IPS-15b (cell line): ENCODE data around the gene BAHCC1.

Source experiments
- H3K27me3 ChIP-seq: one replicate; pipeline ENCODE4 v1.6.1; 2013; ENCODE audit warnings: low read length; ENCODE audit not compliant: control insufficient read depth, insufficient read depth
- H3K36me3 ChIP-seq: one replicate; pipeline ENCODE4 v1.6.1; 2013; ENCODE audit warnings: low read length; ENCODE audit not compliant: control insufficient read depth, insufficient read depth
- H3K4me1 ChIP-seq: one replicate; pipeline ENCODE4 v1.6.1; 2013; ENCODE audit warnings: mild to moderate bottlenecking, low read length; ENCODE audit not compliant: control insufficient read depth, insufficient read depth
- H3K4me3 ChIP-seq: one replicate; pipeline ENCODE4 v1.5.1; 2013; ENCODE audit warnings: low read depth, low read length
- H3K9ac ChIP-seq: one replicate; pipeline ENCODE4 v1.6.1; 2013; ENCODE audit warnings: low read depth, mild to moderate bottlenecking, low read length
- H3K9me3 ChIP-seq: one replicate; pipeline ENCODE4 v1.6.1; 2013; ENCODE audit warnings: mild to moderate bottlenecking, low read length; ENCODE audit not compliant: control insufficient read depth, insufficient read depth

The BAHCC1 gene

DNA sequence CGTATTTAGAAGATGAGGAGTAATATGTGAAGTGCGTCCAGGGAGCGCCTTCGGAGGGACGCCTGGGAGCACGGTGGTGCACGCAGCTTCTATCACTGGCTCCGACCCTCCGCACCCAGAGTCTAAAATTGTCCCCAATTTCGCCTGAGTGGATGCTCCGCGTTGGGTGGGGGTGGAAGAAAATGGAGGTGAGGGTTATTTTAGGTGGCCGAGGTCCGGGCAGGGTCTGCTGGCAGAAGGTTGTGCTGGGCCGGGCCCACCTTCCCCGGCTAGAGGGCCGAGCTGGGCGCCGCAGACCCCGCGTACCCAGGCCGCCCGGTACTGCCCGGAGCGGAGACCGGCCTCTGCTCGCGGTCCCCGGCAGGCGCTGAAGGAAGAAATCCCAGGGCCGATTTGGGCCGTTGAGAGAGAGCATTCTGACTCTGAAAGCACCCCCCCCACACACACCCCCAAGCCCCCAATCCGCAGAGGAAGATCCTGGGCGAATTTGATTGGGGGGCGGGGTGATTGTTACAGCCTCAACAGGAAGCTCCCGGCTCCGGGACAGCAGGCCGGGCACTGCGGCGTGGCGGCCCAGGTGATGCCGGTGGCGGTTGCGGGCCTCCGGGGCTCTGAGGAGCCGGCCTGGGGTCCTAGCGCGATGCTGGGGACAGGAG, 3.0 kb downstream of the BAHCC1 start:
- Histone ChIP-seq H3K36me3 (no peaks in the 10 kb centered on the region), H3K9ac (no peak overlapping the region), H3K9me3 (no peaks in the 10 kb centered on the region), H3K4me3 (peak overlapping the region; percentile 28), H3K4me1 (peaks cover 4% of the 10 kb centered on the region), H3K27me3 (peaks cover 53% of the 10 kb centered on the region)

DNA sequence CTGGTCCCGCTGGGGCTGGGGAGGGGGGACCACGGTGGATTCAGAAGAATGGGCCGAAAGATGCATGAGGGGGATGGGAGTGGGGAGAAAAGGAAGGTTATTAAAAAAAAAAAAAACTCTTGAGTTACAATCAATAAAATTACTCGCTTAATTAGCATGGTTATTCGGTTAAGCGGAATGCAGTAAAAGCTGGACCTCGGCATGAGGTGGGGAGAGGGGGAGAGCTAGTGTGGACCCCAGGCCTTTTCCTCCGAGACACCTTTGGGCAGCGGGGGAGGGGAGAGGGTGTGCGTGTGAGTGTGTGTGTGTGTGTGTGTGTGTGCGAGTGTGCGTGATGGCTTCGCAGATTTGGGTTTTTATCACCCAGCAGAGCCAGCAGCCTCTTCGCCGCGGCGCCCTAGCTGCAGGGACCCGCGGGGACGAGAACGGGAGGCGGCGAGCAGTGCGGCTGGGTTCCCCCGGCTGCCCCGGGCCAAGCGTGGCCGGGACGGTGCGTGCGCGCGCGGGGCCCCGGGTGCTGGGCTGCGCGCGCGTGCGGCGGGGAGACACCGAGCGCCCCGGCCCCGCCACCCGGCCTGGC, 3.7 kb downstream of the BAHCC1 start:
- Histone ChIP-seq H3K4me3 (peak overlapping the region; percentile 41), H3K9me3 (no peaks in the 10 kb centered on the region), H3K27me3 (peaks cover 54% of the 10 kb centered on the region), H3K4me1 (peaks cover 4% of the 10 kb centered on the region), H3K36me3 (no peaks in the 10 kb centered on the region), H3K9ac (no peak overlapping the region)

DNA sequence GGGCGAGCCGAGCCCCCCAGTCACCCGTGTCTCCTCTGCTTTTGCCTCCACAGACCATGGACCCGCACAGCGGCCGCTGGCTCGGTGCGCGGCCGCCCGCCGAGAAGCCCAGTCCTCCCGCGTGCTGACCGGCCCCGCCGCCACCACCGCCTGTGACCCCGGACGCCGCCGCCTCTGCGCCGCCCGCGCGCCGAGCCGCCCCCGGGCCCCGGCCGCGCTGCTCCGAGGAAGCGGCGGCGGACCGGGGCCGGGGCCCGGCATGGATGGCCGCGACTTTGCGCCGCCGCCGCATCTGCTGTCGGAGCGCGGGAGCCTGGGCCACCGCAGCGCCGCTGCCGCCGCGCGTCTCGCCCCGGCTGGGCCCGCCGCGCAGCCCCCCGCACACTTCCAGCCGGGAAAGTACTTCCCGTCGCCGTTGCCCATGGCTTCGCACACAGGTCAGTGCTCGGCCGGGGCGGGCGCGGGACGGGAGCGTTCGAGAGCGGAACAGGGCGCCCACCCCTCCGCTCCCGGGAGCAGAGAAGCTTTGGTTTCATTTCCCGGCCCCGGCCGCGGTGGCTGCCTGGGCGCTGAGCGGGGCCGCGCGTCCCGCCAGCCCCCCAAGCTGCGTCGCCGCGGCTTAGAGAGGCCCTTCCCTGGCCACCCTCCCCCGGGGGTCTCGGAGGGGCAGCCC, 4.4 kb downstream of the BAHCC1 start:
- Histone ChIP-seq H3K9me3 (no peaks in the 10 kb centered on the region), H3K4me3 (peak overlapping the region; percentile 45), H3K4me1 (no peaks in the 10 kb centered on the region), H3K27me3 (peaks cover 56% of the 10 kb centered on the region), H3K9ac (no peak overlapping the region), H3K36me3 (no peaks in the 10 kb centered on the region)

DNA sequence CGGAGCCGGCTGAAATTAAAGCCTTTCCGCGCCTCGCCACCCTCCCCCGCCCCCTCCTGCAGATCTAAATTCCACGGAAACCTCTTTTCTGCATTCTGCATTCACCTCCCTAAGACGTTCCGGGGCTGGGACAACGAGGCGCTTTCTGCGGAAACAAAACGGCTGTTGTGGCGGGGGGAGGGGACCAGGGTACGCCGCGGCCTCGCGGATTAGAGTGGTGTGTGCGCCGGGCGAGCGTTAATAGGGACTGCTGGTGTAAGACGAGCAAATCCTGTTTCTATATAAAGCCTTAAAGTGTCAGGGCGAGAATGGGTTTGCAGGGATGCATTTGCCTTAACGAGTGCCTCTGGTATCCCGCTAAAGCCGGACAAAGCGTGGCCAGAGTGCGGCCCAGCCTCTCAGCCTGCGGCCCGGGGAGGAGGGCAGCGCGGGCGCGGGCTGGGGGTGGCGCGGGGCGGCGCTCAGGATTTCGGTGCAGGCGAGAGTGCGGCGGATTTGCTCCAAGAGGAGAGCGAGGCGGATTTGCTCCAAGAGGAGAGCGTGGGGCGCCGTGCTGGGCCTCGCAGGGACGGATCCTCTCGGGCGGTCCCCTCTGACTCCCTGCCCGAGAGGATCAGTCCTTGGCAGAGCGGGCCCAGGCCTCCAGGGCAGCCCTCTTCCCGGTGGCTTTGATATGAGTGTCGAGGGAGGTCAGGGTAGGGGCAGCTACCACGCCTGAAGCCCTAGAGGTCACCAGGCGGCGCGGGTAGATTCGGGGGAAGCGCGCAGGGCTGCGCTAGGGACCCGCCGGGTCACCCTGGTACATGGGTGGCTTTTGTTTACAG, 5.1 kb downstream of the BAHCC1 start:
- Histone ChIP-seq H3K9ac (no peak overlapping the region), H3K9me3 (no peaks in the 10 kb centered on the region), H3K4me3 (peak overlapping the region; percentile 45), H3K36me3 (no peaks in the 10 kb centered on the region), H3K27me3 (peaks cover 53% of the 10 kb centered on the region), H3K4me1 (no peaks in the 10 kb centered on the region)

DNA sequence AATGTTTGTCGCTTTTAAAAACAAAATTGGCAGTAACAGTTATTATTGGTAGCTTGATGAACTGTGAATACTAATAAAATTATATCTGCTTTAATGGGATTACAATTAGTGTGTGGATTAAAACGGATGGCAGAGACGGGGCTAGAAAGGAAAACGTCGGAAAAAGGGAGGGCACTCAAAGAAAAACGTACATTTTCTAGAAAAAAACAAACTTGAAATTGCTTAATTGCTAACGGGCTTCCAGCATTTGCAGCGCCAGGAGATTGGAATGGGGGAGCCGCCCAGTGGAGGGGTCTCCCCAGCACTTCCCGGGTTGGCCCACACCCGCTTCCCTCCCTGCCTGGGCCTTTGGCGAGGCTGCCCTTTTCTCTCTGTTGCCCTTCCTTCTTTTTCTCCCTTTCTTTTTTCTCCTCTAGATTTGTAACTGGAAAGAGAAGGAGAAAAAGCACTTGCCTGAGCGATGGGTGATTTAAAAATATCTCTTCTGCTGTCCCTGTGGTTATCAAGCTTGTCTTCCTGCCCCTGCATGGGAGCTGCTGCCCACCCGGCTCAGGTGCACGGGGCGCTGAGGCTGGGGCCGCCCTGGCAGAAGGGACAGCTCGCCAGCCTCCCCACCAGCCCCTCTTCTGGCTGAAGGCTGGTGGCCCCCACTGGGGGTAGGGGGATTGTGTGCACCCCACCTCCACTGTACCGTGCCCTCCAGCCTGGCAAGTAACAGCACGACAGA, 5.9 kb downstream of the BAHCC1 start:
- Histone ChIP-seq H3K36me3 (no peaks in the 10 kb centered on the region), H3K9ac (no peak overlapping the region), H3K4me1 (no peaks in the 10 kb centered on the region), H3K4me3 (peak overlapping the region; percentile 45), H3K9me3 (no peaks in the 10 kb centered on the region), H3K27me3 (peaks cover 48% of the 10 kb centered on the region)

DNA sequence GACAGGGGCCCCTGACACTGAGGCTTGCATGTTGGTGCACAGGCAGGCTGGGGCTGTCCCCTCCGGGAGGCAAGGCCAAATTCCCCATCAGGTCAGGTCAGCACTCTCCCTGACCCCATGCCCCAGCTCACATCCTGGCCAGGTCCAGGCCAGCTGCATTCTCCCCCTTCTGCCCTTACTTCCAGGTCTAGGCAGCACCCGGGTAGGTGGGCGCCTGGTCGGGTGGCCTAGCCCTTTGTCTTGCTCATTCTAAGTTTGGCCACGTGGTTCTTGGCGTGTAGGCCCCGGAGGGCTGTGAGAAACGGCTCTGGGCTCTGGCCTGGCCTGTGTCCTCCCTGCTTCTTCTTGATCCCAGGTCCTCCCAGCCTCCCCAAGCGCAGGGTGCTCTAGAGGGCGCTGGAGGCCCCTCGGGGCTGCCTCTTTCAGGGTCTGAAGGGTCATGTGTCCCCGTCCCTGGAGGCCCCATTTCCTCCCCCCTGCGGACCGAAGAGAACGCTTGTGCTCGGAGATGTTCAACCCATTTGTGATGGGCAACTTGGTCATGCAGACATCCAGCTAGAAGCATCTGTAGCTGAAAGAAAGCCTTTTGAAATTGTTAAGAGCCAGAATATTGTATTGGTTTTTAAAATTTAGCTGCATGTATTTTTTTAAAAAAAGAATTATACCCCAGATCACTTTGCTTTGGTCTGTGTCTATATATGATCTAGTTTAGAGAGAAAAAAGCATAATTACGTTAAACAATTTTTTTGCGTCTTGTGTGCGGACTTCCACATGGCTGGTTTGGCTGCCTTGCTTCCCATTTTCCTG, 6.7 kb downstream of the BAHCC1 start:
- Histone ChIP-seq H3K27me3 (peaks cover 48% of the 10 kb centered on the region), H3K4me1 (no peaks in the 10 kb centered on the region), H3K9me3 (no peaks in the 10 kb centered on the region), H3K9ac (no peak overlapping the region), H3K4me3 (no peak overlapping the region), H3K36me3 (no peaks in the 10 kb centered on the region)

DNA sequence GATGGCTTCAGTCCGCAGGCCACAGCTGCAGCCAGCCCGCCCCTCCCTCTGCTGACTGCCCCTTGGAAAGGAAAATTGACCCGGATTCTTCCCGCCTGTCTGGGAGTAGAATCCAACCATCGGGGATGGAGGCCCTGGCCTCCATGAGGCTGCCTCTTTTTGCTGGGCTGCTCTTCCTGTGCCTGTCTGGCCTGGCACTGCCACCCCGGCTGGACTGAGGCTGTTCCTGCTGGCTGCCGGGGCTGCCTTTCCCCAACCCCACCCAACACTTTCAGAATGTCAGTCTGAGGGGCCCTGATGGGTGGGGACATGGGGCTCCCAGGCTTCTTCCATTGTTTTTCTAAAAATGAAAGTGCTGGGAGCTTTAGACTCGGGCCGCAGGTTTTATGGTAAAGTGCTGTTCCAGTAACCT, 7.3 kb downstream of the BAHCC1 start:
- Histone ChIP-seq H3K36me3 (no peaks in the 10 kb centered on the region), H3K9me3 (no peaks in the 10 kb centered on the region), H3K27me3 (peaks cover 48% of the 10 kb centered on the region), H3K4me1 (no peaks in the 10 kb centered on the region), H3K4me3 (no peak overlapping the region), H3K9ac (no peak overlapping the region)

DNA sequence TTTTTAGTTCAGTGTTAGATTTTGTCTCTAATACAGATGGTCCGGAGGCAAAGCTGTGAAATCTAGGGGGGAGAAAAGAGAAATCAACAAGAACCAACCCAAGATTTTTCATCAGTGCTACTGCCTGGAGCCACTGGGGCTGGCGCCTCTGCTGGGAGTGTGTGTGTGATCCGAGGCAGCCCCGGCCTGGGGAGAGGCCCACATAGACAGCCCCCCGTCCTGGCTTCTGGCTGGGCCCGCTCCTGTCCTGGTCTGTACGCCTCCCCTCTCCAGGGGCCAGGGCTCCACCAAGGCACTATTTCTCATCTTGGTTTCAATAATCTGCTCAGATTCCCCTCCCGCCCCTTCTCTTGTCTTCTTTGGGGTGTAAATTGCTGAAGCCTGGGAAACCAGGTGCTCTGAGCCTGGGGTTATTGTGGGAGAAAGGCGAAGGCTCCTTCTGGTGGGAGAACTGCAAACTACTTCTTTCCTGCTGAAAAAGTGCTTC, 7.8 kb downstream of the BAHCC1 start:
- H3K27me3 ChIP-seq, result peaks cover 43% of the 10 kb centered on the region
- H3K9ac ChIP-seq, result no peak overlapping the region
- no peaks in the 10 kb centered on the region for H3K9me3 ChIP-seq
- H3K4me3 ChIP-seq, result no peak overlapping the region
- H3K36me3 ChIP-seq, result no peaks in the 10 kb centered on the region
- H3K4me1 ChIP-seq, result no peaks in the 10 kb centered on the region

DNA sequence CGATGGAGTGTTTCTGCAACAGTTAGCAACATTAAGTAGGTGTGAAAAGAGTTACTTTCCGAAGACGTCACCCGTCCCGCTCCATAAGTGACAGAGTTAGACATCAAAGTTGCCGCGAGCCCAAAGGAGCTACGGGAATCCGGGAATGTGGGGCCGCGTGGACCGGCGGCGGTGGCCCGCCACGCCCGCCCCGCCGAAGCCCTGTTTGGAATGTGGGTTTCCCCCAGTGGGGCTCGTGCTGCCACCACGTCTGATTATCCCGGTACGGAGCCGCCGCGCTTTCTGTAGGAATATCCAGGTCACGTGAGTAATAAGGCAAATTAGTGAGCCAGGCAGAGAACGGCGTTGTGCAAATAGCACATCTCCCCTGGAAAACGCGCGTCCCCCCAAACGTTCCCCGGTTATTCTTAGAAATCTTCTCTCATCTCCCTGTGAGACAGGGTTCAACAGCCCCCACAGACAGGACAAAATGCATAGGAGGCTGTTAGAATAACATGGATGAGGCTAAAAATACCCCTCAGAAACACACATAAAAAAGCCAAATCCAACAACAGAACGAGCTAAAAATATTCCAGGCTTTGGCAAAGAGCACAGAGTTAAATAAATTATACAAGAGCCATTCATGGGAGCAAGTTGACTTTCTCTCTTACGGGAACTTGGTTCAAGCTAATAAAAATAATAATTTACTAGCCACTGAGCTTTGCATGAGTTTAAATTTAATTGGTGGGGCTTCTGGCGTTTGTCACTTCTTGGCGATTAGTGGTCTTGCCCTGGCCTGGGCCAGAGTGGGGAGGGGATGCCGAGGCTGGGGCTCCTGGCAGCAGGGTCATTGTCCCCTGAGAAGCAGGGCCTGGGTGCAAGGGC, 8.6 kb downstream of the BAHCC1 start:
- Histone ChIP-seq H3K27me3 (peaks cover 35% of the 10 kb centered on the region), H3K9ac (no peak overlapping the region), H3K36me3 (no peaks in the 10 kb centered on the region), H3K4me3 (no peak overlapping the region), H3K9me3 (no peaks in the 10 kb centered on the region), H3K4me1 (no peaks in the 10 kb centered on the region)

DNA sequence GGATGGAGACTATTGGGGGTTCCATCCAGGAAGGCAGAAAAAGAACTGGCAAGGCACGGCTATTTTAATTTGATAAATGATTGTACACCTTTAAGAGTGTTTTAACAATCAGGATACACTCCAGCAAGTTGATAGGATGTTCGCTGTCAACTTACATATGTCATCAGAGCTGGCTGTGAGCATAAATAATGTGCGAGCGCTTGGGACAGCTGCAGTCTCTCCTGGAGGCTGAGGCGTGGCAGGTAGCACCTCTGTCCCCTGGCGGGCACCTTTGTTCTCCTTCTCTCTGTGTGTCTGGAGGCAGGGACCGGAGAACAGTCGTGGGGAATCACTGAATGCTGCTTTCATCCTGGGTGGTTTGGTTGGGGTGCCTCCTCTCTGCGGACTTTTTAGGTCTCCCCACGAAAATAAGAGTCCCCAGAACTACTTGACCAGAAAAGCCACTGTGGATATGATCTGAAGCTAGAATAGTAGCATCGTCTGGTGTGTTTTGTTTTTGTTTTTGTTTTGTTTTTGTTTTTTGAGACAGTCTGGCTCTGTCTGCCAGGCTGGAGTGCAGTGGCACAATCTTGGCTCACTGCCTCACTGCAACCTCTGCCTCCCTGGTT, 9.4 kb downstream of the BAHCC1 start:
- peaks cover 32% of the 10 kb centered on the region for H3K27me3 ChIP-seq
- H3K4me3 ChIP-seq, result no peak overlapping the region
- H3K36me3 ChIP-seq, result no peaks in the 10 kb centered on the region
- H3K9ac ChIP-seq, result no peak overlapping the region
- no peaks in the 10 kb centered on the region for H3K4me1 ChIP-seq
- no peaks in the 10 kb centered on the region for H3K9me3 ChIP-seq
